ENCODE data around the gene SPATA13. TPM values are rescaled to one million over a fixed set of nuclear protein-coding genes. Genes with fewer than 3 reads are reported as not detected.

Gene SPATA13
- total and polyA plus RNA-seq, 2 donors (not counting 1 experiment from before 2014, with no cell fraction given): 5.7 to 8.3 TPM

GRCh38 chr13:24184882-24185281 lies 24.4 kb downstream of the SPATA13 start:
- Mint-ChIP-seq H3K27me3 (no peaks in the 10 kb centered on the region), H3K4me1 (peaks cover 6% of the 10 kb centered on the region), H3K9me3 (ENCODE audit: insufficient read depth) (peaks cover 2% of the 10 kb centered on the region), H3K4me3 (no peak overlapping the region), H3K27ac (no peak overlapping the region)
- Histone ChIP-seq H3K4me3 (ENCODE audit: control extremely low read depth in 1 of 5, extremely low read depth in 1 of 5, insufficient read depth in 1 of 5, low read depth in 2 of 5, low read length in 4 of 5) (no peak overlapping the region), H3K36me3 (replicated peaks in 1 of 2; ENCODE audit: control extremely low read depth in 1 of 2, control insufficient read depth in 1 of 2, extremely low read depth in 1 of 2, insufficient read depth in 2 of 2, low read length in 1 of 2) (no peaks in the 10 kb centered on the region), H3K9me3 (ENCODE audit: control extremely low read depth in 1 of 3, control insufficient read depth in 2 of 3, insufficient read depth in 1 of 3, low read length in 2 of 3) (peaks cover 0 to 11% (median 7%) of the 10 kb centered on the region in 3 donors), H3K27me3 (replicated peaks in 1 of 4; ENCODE audit: control extremely low read depth in 1 of 4, control insufficient read depth in 3 of 4, insufficient read depth in 4 of 4, low read length in 3 of 4) (no peaks in the 10 kb centered on the region), H3K4me1 (ENCODE audit: control insufficient read depth in 2 of 2, insufficient read depth in 2 of 2, low read length in 2 of 2) (no peaks in the 10 kb centered on the region), H3K4me2 (replicated peaks; ENCODE audit: low read depth, low read length, poor library complexity, severe bottlenecking) (no peak overlapping the region), H3K9ac (ENCODE audit: low read length) (no peak overlapping the region), H3K79me2 (ENCODE audit: control insufficient read depth, insufficient read depth, low read length) (no peaks in the 10 kb centered on the region), H4K20me1 (ENCODE audit: control insufficient read depth, insufficient read depth, low read length, poor library complexity, severe bottlenecking) (no peaks in the 10 kb centered on the region), H3K27ac (ENCODE audit: low read length in 2 of 2) (no peak overlapping the region), H2AFZ (ENCODE audit: insufficient read depth, low read depth, low read length, poor library complexity, severe bottlenecking) (no peak overlapping the region)
- WGBS (ENCODE audit: insufficient coverage): 89% methylated on average over 7 of the region's 11 CpGs
- no peak for DNase-seq
- CTCF ChIA-PET: no interaction called here
- intact Hi-C loops (cut with micrococcal nuclease): no loop called here
- POLR2A ChIA-PET: no interaction called here
- no peak for ATAC-seq (ENCODE audit: low read depth)
- no peak for TF ChIP-seq EZH2 (IDR thresholded peaks at IDR 0.05; ENCODE audit: borderline replicate concordance, insufficient read depth, low read depth, low read length, poor library complexity, severe bottlenecking)
- no peak for TF ChIP-seq CTCF (IDR thresholded peaks at IDR 0.05)

- Histone ChIP-seq H3K9me3 (ENCODE audit: control extremely low read depth in 1 of 3, control insufficient read depth in 2 of 3, insufficient read depth in 1 of 3, low read length in 2 of 3) (peaks cover 0 to 11% (median 7%) of the 10 kb centered on the region in 3 donors), H3K79me2 (ENCODE audit: control insufficient read depth, insufficient read depth, low read length) (no peaks in the 10 kb centered on the region), H4K20me1 (ENCODE audit: control insufficient read depth, insufficient read depth, low read length, poor library complexity, severe bottlenecking) (no peaks in the 10 kb centered on the region), H3K4me3 (ENCODE audit: control extremely low read depth in 1 of 5, extremely low read depth in 1 of 5, insufficient read depth in 1 of 5, low read depth in 2 of 5, low read length in 4 of 5) (no peak overlapping the region), H3K4me1 (ENCODE audit: control insufficient read depth in 2 of 2, insufficient read depth in 2 of 2, low read length in 2 of 2) (no peaks in the 10 kb centered on the region), H3K27me3 (replicated peaks in 1 of 4; ENCODE audit: control extremely low read depth in 1 of 4, control insufficient read depth in 3 of 4, insufficient read depth in 4 of 4, low read length in 3 of 4) (no peaks in the 10 kb centered on the region), H2AFZ (ENCODE audit: insufficient read depth, low read depth, low read length, poor library complexity, severe bottlenecking) (no peak overlapping the region), H3K27ac (ENCODE audit: low read length in 2 of 2) (no peak overlapping the region), H3K4me2 (replicated peaks; ENCODE audit: low read depth, low read length, poor library complexity, severe bottlenecking) (no peak overlapping the region), H3K9ac (ENCODE audit: low read length) (no peak overlapping the region), H3K36me3 (replicated peaks in 1 of 2; ENCODE audit: control extremely low read depth in 1 of 2, control insufficient read depth in 1 of 2, extremely low read depth in 1 of 2, insufficient read depth in 2 of 2, low read length in 1 of 2) (no peaks in the 10 kb centered on the region)
- TF ChIP-seq CTCF (IDR thresholded peaks at IDR 0.05): no peak
- intact Hi-C loops (cut with micrococcal nuclease): no loop called here
- H3K4me1 Mint-ChIP-seq: peaks cover 6% of the 10 kb centered on the region
- H3K9me3 Mint-ChIP-seq (ENCODE audit: insufficient read depth): peaks cover 2% of the 10 kb centered on the region
- POLR2A ChIA-PET: no interaction called here
- no peak for DNase-seq
- H3K4me3 Mint-ChIP-seq: no peak overlapping the region
- WGBS (ENCODE audit: insufficient coverage): 70% methylated on average over 2 of the region's 7 CpGs
- no peak for ATAC-seq (ENCODE audit: low read depth)
- no peak overlapping the region for H3K27ac Mint-ChIP-seq
- CTCF ChIA-PET: no interaction called here
- no peaks in the 10 kb centered on the region for H3K27me3 Mint-ChIP-seq
Measured at GRCh38 chr13:24185591-24186232, 25.2 kb downstream of the SPATA13 start.

Measured in B cell (primary cell).